Measurements from ENCODE around the gene EHD3.

GRCh38 chr2:31234683-31235503 lies 941 bp downstream of the EHD3 start:
- no peak for TF ChIP-seq CTCF (IDR thresholded peaks at IDR 0.05; ENCODE audit: insufficient read depth, low read length)
- no peak for TF ChIP-seq REST (IDR thresholded peaks at IDR 0.05; ENCODE audit: insufficient replicate concordance, low read depth)
- TF ChIP-seq POLR2AphosphoS5 (IDR thresholded peaks at IDR 0.05; ENCODE audit: low read depth): no peak
- TF ChIP-seq GABPA (IDR thresholded peaks at IDR 0.05; ENCODE audit: low read depth): no peak
